Neutrophil (primary cell): ENCODE results near the gene PDCD1.
"Not testable (repeated sequence)": the region's sequence is repeated elsewhere in the genome, so short reads cannot be mapped to it uniquely, and the experiment has no call there.

ENCODE experiments used
- H3K27ac ChIP-seq: fragments of 200-600 bp; sonication (generic); 2 replicates; pipeline ENCODE4 v1.5.1; 2016; ENCODE audit warnings: mild to moderate bottlenecking, moderate library complexity
- H3K27me3 ChIP-seq: fragments of 200-600 bp; sonication (generic); 2 replicates; pipeline ENCODE4 v1.6.0; 2016; ENCODE audit warnings: mild to moderate bottlenecking
- H3K36me3 ChIP-seq: fragments of 200-600 bp; sonication (generic); 2 replicates; pipeline ENCODE4 v1.5.1; 2017
- H3K4me1 ChIP-seq, 2 experiments: fragments of 200-600 bp in 1 of 2; sonication (generic) in 1 of 2; 1 replicate in 1 of 2; 2 replicates in 1 of 2; pipeline versions ENCODE4 v1.5.1 to v1.6.1; 2013 to 2016; ENCODE audit warnings: low read depth in 1 of 2, low read length in 1 of 2, mild to moderate bottlenecking in 1 of 2, moderate library complexity in 1 of 2; ENCODE audit not compliant: control insufficient read depth in 1 of 2, insufficient read depth in 1 of 2
- H3K4me3 ChIP-seq, 2 experiments: fragments of 200-600 bp in 1 of 2; sonication (generic) in 1 of 2; 1 replicate in 1 of 2; 2 replicates in 1 of 2; pipeline ENCODE4 v1.5.1; 2013 to 2016; ENCODE audit warnings: low read depth in 1 of 2, low read length in 1 of 2, mild to moderate bottlenecking in 1 of 2, moderate library complexity in 1 of 2
- H3K9me3 ChIP-seq: fragments of 200-600 bp; sonication (generic); 2 replicates; pipeline ENCODE4 v1.5.1; 2016
- TF ChIP-seq, protein P1 (sequence below): fragments of 200-600 bp; sonication (generic); IDR thresholded peaks from 2 replicates; pipeline ENCODE4 v1.5.1; 2016; ENCODE audit warnings: antibody characterized with exemption

Gene PDCD1

GRCh38 chr2:241818229-241818942, 40.3 kb downstream of the PDCD1 start:
- H3K4me1 ChIP-seq, result peaks cover 0 to 4% of the 10 kb centered on the region in 2 experiments
- no peak overlapping the region for H3K27ac ChIP-seq
- no peaks in the 10 kb centered on the region for H3K36me3 ChIP-seq
- H3K27me3 ChIP-seq, result peaks cover 31% of the 10 kb centered on the region
- H3K4me3 ChIP-seq, result no peak overlapping the region
- TF ChIP-seq, protein P1, sequence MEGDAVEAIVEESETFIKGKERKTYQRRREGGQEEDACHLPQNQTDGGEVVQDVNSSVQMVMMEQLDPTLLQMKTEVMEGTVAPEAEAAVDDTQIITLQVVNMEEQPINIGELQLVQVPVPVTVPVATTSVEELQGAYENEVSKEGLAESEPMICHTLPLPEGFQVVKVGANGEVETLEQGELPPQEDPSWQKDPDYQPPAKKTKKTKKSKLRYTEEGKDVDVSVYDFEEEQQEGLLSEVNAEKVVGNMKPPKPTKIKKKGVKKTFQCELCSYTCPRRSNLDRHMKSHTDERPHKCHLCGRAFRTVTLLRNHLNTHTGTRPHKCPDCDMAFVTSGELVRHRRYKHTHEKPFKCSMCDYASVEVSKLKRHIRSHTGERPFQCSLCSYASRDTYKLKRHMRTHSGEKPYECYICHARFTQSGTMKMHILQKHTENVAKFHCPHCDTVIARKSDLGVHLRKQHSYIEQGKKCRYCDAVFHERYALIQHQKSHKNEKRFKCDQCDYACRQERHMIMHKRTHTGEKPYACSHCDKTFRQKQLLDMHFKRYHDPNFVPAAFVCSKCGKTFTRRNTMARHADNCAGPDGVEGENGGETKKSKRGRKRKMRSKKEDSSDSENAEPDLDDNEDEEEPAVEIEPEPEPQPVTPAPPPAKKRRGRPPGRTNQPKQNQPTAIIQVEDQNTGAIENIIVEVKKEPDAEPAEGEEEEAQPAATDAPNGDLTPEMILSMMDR, result no peak
- H3K9me3 ChIP-seq, result no peaks in the 10 kb centered on the region

DNA sequence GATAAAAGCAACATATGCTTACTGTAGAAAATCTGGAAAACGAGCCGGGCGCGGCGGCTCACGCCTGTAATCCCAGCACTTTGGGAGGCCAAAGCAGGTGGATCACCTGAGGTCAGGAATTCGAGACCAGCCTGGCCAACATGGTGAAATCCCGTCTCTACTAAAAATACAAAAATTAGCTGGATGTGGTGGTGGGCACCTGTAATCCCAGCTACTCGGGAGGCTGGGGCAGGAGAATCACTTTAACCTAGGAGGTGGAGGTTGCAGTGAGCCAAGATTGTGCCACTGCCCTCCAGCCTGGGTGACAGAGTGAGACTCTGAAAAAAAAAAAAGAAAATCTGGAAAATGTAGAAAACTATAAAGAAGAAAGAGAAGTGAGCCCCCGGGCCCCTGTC, 40.9 kb downstream of the PDCD1 start:
- not testable (repeated sequence) for H3K4me1 ChIP-seq, H3K9me3 ChIP-seq, H3K27ac ChIP-seq, H3K4me3 ChIP-seq, H3K36me3 ChIP-seq
- H3K27me3 ChIP-seq, result peaks cover 31% of the 10 kb centered on the region

GRCh38 chr2:241817126-241817820, 41.4 kb downstream of the PDCD1 start:
- Histone ChIP-seq H3K36me3 (no peaks in the 10 kb centered on the region), H3K9me3 (no peaks in the 10 kb centered on the region), H3K27me3 (peaks cover 31% of the 10 kb centered on the region), H3K27ac (no peak overlapping the region), H3K4me1 (peaks cover 0 to 4% of the 10 kb centered on the region in 2 experiments), H3K4me3 (no peak overlapping the region)
- TF ChIP-seq, protein P1, result no peak

DNA sequence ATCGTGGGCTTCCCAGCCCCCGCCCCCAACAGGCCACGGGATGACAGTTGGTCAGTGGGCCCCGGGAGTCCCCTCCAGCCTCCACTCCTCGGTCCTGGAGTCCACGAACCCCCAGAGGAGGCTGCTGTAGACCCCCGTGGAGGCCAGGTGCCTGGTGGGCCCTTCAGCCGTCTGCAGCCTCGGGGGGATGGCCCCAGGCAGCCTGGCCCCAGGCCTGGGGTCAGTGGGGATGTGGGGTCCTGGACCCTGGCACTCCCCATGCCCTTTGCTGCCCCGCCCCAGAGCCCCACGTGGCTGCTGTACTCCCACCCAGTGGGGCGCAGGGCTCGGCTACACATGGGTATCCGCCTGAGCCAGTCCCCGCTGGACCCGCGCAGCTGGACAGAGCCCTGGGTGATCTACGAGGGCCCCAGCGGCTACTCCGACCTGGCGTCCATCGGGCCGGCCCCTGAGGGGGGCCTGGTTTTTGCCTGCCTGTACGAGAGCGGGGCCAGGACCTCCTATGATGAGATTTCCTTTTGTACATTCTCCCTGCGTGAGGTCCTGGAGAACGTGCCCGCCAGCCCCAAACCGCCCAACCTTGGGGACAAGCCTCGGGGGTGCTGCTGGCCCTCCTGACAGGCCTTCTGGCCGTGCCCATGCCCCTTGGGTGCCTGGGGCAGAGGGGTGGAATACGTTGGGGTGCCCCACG, 42.1 kb downstream of the PDCD1 start:
- Histone ChIP-seq H3K4me3 (no peak overlapping the region), H3K9me3 (no peaks in the 10 kb centered on the region), H3K27ac (no peak overlapping the region), H3K27me3 (peaks cover 31% of the 10 kb centered on the region), H3K36me3 (no peaks in the 10 kb centered on the region), H3K4me1 (peaks cover 0 to 2% of the 10 kb centered on the region in 2 experiments)
- TF ChIP-seq, protein P1, result no peak

DNA sequence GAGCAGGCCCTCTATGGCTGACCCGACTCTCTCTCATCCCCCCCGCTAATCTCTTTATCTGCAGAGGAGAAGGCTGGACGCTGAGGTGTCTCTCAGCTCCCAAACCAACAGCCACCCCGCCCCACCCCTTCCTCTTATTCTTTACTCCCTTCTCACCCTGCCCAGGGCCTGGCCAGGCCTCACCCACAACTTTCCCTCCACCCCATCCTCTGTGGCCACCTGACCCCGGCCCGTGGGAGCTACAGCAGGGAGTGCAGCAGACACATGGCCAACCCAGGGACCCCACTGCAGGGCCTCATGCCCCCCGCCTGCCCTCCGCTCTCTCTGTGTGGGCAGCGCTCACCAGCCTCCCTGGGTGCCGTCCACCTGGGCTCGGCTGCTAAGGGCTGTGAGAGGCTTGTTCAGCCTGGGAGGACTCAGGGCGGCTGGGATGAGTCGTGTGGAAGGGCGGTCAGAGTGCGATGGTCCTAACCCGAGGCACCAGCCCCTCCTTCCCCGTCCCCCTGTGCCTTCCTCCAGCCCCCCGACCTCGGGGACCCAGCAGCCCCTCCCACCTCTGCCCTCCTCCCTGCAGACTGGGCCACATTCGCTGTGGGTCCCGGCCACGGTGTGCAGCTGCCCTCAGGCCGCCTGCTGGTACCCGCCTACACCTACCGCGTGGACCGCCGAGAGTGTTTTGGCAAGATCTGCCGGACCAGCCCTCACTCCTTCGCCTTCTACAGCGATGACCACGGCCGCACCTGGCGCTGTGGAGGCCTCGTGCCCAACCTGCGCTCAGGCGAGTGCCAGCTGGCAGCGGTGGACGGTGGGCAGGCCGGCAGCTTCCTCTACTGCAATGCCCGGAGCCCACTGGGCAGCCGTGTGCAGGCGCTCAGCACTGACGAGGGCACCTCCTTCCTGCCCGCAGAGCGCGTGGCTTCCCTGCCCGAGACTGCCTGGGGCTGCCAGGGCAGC, 42.9 kb downstream of the PDCD1 start:
- TF ChIP-seq, protein P1, result no peak
- Histone ChIP-seq H3K4me1 (no peaks in the 10 kb centered on the region), H3K9me3 (no peaks in the 10 kb centered on the region), H3K4me3 (no peak overlapping the region), H3K36me3 (no peaks in the 10 kb centered on the region), H3K27ac (no peak overlapping the region), H3K27me3 (peaks cover 31% of the 10 kb centered on the region)
